Keratinocyte (primary cell): Measurements from ENCODE around the gene SSBP1. TPM values are rescaled to one million over a fixed set of nuclear protein-coding genes. Genes with fewer than 3 reads are reported as not detected.

Experiments used
- DNase-seq: peaks from one replicate; pipeline ENCODE4 v3.0.0-alpha.2; 2011; ENCODE audit warnings: low read depth, missing footprints, low spot score
- FAIRE-seq: peaks from 2 replicates; lab custom pipeline; 2011; peaks lifted over from hg19 to GRCh38; lab: Jason Lieb, UNC
- H2AFZ ChIP-seq: 2 replicates; pipeline ENCODE4 v1.6.0; 2012; ENCODE audit warnings: low read length, control low read depth, inconsistent platforms; ENCODE audit not compliant: control insufficient read depth
- H3K27ac ChIP-seq: 2 replicates; pipeline ENCODE4 v1.5.1; 2011; ENCODE audit warnings: low read length; ENCODE audit not compliant: control insufficient read depth, insufficient read depth
- H3K27me3 ChIP-seq: 3 replicates; pipeline ENCODE4 v1.6.0; 2011; ENCODE audit warnings: low read length; ENCODE audit not compliant: control insufficient read depth, insufficient read depth; ENCODE audit errors: extremely low read depth
- H3K36me3 ChIP-seq, 2 experiments: 2 replicates in 1 of 2; 3 replicates in 1 of 2; pipeline ENCODE4 v1.5.1; 2011; ENCODE audit warnings: low read length in 2 of 2, mild to moderate bottlenecking in 1 of 2; ENCODE audit not compliant: control insufficient read depth in 2 of 2, insufficient read depth in 2 of 2; ENCODE audit errors: extremely low read depth in 1 of 2
- H3K4me1 ChIP-seq: 3 replicates; pipeline ENCODE4 v1.5.1; 2011; ENCODE audit warnings: low read length; ENCODE audit not compliant: control insufficient read depth, insufficient read depth; ENCODE audit errors: extremely low read depth
- H3K4me2 ChIP-seq: 3 replicates; pipeline ENCODE4 v1.6.0; 2011; ENCODE audit warnings: low read depth, low read length; ENCODE audit not compliant: control insufficient read depth, insufficient read depth; ENCODE audit errors: extremely low read depth
- H3K4me3 ChIP-seq, 3 experiments: fragments of 200-600 bp in 1 of 3; sonication (generic) in 1 of 3; 2 replicates in 2 of 3; 3 replicates in 1 of 3; pipeline ENCODE4 v1.5.1; 2011 to 2016; ENCODE audit warnings: low read length in 3 of 3, mild to moderate bottlenecking in 3 of 3, control low read depth in 2 of 3, inconsistent platforms in 1 of 3, low read depth in 1 of 3, mixed read lengths in 1 of 3, mixed run types in 1 of 3, moderate library complexity in 1 of 3; ENCODE audit not compliant: control insufficient read depth in 2 of 3, insufficient read depth in 2 of 3; ENCODE audit errors: extremely low read depth in 1 of 3
- H3K79me2 ChIP-seq: 2 replicates; pipeline ENCODE4 v1.6.0; 2012; ENCODE audit warnings: low read length; ENCODE audit not compliant: control insufficient read depth, insufficient read depth
- H3K9ac ChIP-seq: 3 replicates; pipeline ENCODE4 v1.6.0; 2011; ENCODE audit warnings: low read length; ENCODE audit not compliant: control insufficient read depth, insufficient read depth; ENCODE audit errors: extremely low read depth
- H3K9me1 ChIP-seq: 3 replicates; pipeline ENCODE4 v1.6.0; 2011; ENCODE audit warnings: low read length; ENCODE audit not compliant: control insufficient read depth, insufficient read depth; ENCODE audit errors: extremely low read depth
- H3K9me3 ChIP-seq: 2 replicates; pipeline ENCODE4 v1.5.1; 2012; ENCODE audit warnings: low read depth, low read length; ENCODE audit not compliant: control insufficient read depth
- H4K20me1 ChIP-seq: 3 replicates; pipeline ENCODE4 v1.6.0; 2011; ENCODE audit warnings: low read length; ENCODE audit not compliant: control insufficient read depth, insufficient read depth; ENCODE audit errors: extremely low read depth
- CTCF ChIP-seq, 3 experiments: IDR thresholded peaks in 1 of 3; conservative IDR thresholded peaks in 1 of 3; optimal IDR thresholded peaks in 1 of 3; 2 replicates in 2 of 3; 3 replicates in 1 of 3; pipeline versions ENCODE3 to v1.5.1; 2011; ENCODE audit warnings: low read length in 3 of 3, mild to moderate bottlenecking in 3 of 3, moderate library complexity in 2 of 3, control low read depth in 1 of 3, inconsistent platforms in 1 of 3; ENCODE audit not compliant: insufficient read depth in 2 of 3; ENCODE audit errors: extremely low read depth in 1 of 3
- EZH2 ChIP-seq: IDR thresholded peaks from one replicate; pipeline ENCODE4 v1.6.1; 2012; ENCODE audit warnings: inconsistent platforms, mild to moderate bottlenecking, low read length, moderate library complexity
- dilution Hi-C: fragments of 300-500 bp; cut with MboI; formaldehyde crosslinking; loops from one replicate; pipeline ENCODE4 v1.7.0; 2020; ENCODE audit warnings: low sequenced_read_pairs; ENCODE audit not compliant: extremely low pct_ligation_motif_present
- polyA plus RNA-seq, 5 experiments: library from polyadenylated mRNA; depleted of rRNA in 3 of 5; stranded (reverse) in 3 of 5; stranded (forward) in 1 of 5; unstranded in 1 of 5; fragments of >200 nt; gene quantifications; 1 replicate in 1 of 5; 2 replicates in 3 of 5; 3 replicates in 1 of 5; pipeline versions ENCODE4 v1.2.1 to v1.2.3, GENCODE V29; 2011 to 2012; ENCODE audit warnings: missing spikeins in 2 of 5, low read depth in 1 of 5, low replicate concordance in 1 of 5

The SSBP1 gene
- polyA plus RNA-seq, 1 donor (not counting 4 experiments of a cell fraction or from before 2014, with no cell fraction given), result 244 TPM

GRCh38 chr7:141706239-141707064, 31.7 kb upstream of the SSBP1 start:
- Histone ChIP-seq H3K4me1 (peaks cover 10% of the 10 kb centered on the region), H3K9me1 (no peaks in the 10 kb centered on the region), H3K27me3 (no peaks in the 10 kb centered on the region), H3K4me3 (no peak overlapping the region), H3K79me2 (no peaks in the 10 kb centered on the region), H3K36me3 (no peaks in the 10 kb centered on the region), H3K9ac (no peak overlapping the region), H3K27ac (no peak overlapping the region), H4K20me1 (no peaks in the 10 kb centered on the region), H3K9me3 (no peaks in the 10 kb centered on the region), H2AFZ (no peak overlapping the region), H3K4me2 (no peak overlapping the region)
- TF ChIP-seq CTCF (optimal IDR thresholded peaks at IDR 0.05 in 1 of 3, IDR thresholded peaks at IDR 0.05 in 1 of 3, conservative IDR thresholded peaks at IDR 0.05 in 1 of 3; ENCODE audit: extremely low read depth in 1 of 3, insufficient read depth in 2 of 3, low read length in 3 of 3), result no peak
- no peak for TF ChIP-seq EZH2
- DNase-seq (no peak), FAIRE-seq (peak; percentile 41)
- dilution Hi-C loops, result no loop called here

- no peaks in the 10 kb centered on the region for H3K9me3 ChIP-seq
- no peak within 1 kb of the TSS for H3K27ac ChIP-seq
- H3K9me1 ChIP-seq, result no peaks in the 10 kb centered on the region
- H4K20me1 ChIP-seq, result no peaks in the 10 kb centered on the region
- H3K4me3 ChIP-seq, result no peak within 1 kb of the TSS
- H3K27me3 ChIP-seq, result no peaks in the 10 kb centered on the region
- H3K9ac ChIP-seq, result no peak within 1 kb of the TSS
- no peak within 1 kb of the TSS for H3K4me2 ChIP-seq
- no peaks in the 10 kb centered on the region for H3K36me3 ChIP-seq
- H2AFZ ChIP-seq, result no peak within 1 kb of the TSS
- dilution Hi-C loops, result no loop called here
- TF ChIP-seq CTCF (optimal IDR thresholded peaks at IDR 0.05 in 1 of 3, IDR thresholded peaks at IDR 0.05 in 1 of 3, conservative IDR thresholded peaks at IDR 0.05 in 1 of 3; ENCODE audit: extremely low read depth in 1 of 3, insufficient read depth in 2 of 3, low read length in 3 of 3) (no peak), EZH2 (no peak)
- H3K4me1 ChIP-seq, result peaks cover 6% of the 10 kb centered on the region
- H3K79me2 ChIP-seq, result no peaks in the 10 kb centered on the region
- DNase-seq (no peak), FAIRE-seq (no peak)
These were observed 29.8 kb upstream of the SSBP1 start, which contains the start of gene WEE2 for GRCh38 chr7:141708351-141708750. WEE2 (plus strand) TSS chr7:141708353; CDS start chr7:141708759, 406 bp downstream.
